GM21390 (cell line): ENCODE data around the gene CDK14.
"Not testable (repeated sequence)": the region's sequence is repeated elsewhere in the genome, so short reads cannot be mapped to it uniquely, and the experiment has no call there.

Experiments
- ATAC-seq: cut with Tn5 transposase; IDR thresholded peaks from one replicate; pipeline ENCODE4 v1.9.1; 2021; ENCODE audit not compliant: unreplicated experiment

The CDK14 gene

DNA sequence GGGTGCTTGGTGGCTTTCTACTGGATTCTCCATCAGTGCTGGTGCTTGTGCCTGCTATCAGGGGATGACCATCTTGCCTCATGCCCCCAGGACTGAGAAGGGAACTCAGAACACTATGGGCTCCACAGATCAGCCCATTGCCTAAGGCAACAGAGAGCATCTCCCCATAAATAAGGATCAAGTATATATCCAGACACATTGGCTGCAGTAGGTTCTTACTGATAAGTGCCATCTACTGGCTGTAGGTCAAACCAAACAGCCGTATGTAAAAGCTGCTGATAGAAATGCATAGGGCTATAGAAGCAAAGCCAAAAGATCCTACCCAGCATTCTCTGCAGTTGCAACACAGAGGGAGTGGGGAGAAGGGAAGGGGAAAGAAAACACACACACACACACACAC, 153.7 kb downstream of the CDK14 start:
- no peak for ATAC-seq

DNA sequence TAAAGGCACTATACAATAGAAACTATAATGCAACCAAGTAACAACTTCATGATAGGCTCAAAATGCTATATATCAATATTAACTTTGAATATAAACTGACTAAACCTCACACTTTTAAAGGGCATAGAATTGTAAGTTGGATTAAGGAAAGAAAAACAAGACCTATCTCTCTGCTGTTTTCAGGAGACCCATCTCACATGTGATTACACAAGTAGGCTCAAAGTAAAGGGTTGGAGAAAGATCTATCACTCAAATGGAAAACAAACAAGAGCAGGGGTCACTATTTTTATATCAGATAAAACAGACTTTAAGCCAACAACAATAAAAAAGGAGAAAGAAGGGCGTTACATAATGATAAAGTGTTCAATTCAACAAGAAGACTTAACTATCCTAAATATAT, 155.5 kb downstream of the CDK14 start:
- no peak for ATAC-seq

DNA sequence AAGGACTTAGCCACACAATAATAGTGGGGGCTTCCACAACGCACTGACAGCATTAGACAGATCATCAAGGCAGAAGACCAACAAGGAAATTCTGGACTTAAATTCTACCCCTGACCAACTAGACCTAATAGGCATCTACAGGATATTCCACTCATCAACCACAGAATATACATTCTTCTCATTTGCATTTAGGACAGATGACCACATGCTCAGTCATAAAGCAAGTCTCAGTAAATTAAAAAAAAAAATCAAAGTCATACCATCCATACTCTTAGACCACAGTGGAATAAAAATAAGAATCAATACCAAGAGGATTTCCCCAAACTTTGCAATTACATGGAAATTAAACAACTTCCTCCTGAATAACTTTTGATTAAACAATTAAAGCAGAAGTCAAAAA, 155.9 kb downstream of the CDK14 start:
- no peak for ATAC-seq

DNA sequence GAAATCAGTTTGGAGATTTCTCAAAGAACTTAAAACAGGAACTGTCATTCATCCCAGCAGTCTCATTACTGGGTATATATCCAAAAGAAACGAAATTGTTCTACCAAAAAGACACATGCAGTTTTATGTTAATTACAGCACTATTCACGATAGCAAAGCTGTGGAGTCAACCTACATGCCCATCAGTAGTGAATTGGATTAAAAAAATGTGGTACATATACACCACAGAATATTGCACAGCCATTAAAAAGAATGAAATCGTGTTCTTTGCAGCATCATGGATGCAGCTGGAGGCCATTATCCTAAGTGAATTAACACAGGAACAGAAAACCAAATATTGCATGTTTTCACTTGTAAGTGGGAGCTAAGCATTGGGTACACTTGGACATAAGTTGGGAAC, 158.9 kb downstream of the CDK14 start:
- ATAC-seq: no peak

DNA sequence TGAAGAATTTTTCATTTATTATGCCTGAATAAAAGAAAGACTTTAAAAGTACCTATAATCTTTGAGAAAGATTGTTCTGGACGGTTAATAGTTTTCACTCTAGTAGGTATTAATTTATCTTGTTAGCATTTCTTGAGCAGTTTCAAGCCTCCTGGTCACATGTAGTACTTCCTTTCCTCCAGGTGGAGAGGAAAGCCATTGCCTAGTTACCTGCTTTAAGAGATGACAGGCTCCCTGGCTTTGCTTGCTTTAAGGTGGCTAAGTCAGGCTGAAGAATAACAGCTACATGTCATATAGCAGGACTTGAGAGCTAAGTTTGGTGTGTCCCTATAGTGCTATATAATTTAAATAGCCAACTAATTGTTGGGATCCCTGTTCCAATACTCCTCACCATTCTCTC, 160.2 kb downstream of the CDK14 start:
- ATAC-seq: no peak

DNA sequence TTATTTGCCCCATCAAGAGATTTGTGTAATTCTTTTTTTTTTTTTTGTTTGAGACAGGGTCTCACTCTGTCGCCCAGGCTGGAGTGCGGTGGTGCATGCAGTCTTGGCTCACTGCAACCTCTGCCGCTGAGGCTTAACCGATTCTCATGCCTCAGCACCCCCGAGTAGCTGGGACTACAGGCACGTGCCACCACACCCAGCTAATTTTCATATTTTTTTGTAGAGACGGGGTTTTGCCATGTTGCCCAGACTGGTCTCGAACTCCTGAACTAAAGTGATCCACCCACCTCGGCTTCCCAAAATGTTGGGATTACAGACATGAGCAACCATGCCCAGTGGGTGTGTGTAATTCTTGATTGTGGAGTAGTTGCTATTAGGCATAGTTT, 161.4 kb downstream of the CDK14 start:
- peak; percentile 83 for ATAC-seq

DNA sequence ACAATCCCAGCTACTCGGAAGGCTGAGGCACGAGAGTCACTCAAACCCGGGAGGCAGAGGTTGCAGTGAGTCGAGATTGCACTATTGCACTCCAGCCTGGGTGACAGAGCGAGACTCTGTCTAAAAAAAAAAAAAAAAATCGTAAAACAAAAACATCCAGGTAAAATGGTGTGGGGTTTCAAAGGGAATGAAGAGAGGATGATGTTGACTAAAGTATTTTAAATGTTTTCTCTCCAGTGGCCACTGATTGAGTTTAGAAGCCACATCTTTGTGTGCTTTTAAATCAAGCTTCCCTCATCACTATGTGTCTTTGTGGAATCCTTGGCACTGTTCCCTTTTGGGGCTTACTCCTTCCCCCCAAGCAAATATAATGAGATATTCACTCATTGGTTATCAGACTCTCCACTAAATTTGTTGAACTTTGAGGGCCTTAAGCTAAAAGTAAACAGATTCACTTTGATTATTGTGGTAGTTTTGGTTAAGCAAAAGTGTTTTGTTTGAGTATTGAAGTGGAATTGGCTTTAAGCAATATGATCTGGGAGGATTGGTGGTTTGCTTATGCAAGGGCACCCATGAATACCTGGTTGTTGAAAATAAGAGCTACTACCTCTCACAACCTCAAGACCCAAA, 162.9 kb downstream of the CDK14 start:
- no peak for ATAC-seq

DNA sequence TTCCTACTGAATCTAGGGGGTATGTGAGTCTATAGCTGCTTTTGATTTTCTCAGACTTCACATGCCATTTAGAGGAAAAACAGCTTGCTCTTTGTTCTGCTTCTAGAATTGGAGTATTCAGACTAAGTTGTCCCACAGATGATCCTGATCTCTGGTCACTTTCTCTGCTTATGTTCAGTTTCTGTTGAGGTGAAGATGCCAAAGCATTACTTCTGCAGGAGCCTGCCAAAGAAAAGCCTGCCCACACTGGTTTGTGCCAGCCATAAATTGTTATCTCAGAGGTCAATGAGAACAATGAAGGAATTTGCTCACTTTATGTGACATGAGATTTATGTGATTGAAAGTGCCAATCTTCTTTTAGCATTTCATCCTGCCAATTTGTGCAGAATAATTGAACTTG, 163.6 kb downstream of the CDK14 start:
- ATAC-seq: no peak

DNA sequence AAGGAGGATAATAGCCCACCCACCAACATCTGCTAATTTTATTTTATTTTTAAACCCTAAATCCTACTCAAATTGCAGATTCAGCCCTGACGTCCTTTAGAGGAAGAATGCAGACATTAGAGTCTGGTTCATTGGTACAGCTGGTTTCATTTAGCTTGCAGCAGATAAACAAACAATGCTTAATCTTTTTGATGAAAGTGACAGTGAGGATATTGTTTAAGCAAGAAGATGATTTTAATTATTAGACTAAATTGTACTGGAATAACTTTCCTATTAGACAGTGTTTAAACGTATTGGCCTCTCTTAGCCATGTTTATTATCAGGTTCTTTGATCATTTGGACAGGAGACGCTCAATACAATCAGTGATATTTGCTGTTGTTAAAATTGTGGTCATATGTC, 164.8 kb downstream of the CDK14 start:
- ATAC-seq: no peak

DNA sequence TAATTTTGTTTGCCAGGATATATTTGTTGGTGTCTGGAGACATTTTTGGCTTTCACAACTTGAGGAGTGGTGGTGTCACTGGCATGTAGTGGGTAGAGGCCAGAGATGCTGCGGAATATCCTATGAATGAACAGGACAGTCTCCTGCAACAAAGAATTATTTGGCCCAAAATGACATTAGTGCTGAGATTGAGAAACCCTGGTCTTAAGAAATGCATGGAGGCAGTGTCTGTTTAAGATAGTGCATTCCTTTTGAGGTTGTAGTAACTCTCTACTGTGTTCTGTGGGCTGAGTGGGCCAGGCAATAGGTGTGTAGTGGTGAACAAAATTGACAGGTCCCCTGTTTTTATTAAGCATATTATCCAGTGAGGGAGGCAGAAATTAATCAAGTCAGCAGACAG, 165.5 kb downstream of the CDK14 start:
- no peak for ATAC-seq

DNA sequence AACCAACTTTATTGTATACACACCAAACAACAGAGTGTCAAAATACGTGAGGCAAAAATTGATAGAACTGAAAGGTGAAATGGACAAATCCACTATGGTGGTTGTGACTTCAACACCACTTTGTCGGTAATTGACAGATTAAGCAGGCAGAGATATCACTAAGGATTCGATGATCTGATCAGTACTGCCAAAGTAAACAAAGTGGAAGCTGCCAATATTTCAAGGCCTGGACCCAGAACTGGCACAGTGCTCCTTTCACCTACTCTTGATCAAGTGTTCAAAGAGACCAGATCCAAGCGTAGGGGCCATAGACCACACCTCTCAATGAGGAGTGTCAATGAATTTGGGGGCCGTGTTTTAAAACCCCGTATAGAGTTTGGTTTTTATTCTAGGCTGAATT, 167.0 kb downstream of the CDK14 start:
- ATAC-seq: no peak

DNA sequence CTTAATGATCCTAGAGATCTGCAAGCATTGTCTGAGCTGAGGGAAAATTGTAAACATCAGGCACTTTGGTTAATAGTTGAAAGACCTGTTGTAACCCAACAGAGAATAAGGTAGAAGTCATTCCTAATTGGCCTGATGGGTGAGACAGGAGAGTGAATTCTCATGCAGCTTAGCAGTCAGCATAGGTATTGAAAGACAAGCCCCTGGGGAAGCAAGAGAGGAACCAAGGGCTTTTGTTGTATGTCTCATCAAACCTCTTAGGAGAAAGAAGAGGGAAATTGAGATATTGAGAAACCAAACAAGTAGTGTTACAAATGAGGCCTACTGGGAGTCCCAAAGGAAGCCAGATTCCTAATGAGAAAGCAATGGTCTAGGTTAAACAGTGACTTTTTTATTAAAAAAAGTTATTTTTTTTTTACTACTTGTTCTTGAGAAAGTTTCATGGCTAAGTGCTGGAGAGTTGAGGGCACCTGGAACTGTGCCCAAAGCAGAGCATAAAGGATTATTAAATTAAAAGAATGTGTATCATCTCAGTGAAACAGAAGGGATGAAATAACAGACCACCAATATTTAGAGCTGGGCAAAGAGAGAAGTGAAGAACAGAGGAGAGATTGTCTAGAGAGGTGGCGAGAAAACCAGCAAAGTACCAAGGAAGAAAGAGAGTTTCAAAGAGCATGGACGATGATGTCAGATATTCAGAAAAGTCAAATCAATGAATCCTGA, 168.9 kb downstream of the CDK14 start:
- ATAC-seq: no peak

DNA sequence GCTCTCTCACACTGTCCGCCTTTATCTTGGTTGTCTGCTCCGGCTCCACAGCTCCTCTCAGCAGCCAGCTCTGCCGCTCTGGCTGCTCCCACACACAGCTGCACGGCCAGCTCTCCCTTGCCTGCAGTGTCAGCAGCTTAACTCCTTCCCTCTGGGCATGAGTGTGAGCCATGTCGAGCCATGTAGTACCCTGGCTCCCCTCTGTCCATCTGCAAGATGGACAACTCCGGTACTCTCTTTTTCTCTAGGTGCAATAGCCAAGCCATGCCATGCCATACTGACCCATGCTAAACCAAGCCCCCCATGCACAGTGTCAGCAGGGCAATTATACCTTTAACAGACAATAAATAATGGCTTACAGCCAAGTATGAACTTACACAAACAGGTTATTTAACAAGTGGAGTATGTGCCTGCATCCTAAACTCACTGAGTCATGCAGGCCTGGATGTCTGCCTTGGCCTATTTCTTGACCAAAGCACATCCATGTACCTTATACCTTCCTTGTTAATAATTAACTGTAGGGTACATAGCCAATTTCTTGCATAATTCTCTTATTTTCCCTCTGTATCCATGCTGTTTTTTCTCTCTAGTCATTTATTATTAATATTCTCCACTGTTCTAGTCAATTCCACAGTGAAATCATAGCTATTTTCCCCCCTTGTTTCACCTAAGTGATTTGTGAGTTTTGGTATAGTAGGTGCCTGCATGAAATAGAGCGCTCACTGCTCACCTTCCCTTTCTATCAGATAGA, 170.9 kb downstream of the CDK14 start:
- ATAC-seq: no peak

DNA sequence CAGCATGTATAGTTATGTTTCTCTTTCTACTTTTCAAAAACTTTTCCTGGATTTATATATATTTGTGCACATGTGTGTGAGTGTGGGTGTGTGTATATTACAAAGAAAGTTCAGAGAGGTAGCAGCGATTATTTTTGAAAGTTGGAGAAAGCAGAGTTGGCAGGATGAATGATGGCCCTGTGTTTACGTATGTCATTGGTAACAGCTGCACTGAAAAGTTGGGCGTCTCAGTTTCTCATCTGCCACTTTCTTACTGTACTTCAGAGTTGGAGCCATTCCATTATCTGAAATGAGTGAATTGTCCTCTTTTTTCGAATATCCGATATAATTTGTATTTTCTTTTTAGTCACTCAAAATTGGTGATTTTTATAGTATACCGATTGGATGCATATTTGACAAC, 172.2 kb downstream of the CDK14 start:
- ATAC-seq: no peak

DNA sequence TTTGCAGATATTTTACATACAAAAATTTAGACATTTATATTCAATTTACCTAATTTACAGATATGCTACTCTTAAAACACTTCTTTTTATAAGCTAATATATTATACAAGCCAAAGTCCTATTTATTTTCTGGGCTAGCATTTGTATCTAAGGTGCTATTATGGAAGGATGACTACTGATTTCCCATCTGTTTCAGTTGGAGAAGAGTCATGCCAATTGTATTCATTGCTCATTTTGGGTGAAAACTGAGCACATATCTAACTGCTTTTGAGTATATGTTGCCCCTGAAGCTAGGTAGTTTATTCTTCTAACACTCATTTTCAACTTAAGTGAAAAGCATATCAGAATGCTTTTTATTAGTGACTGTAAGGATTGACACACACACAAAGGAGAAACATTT, 172.9 kb downstream of the CDK14 start:
- no peak for ATAC-seq

DNA sequence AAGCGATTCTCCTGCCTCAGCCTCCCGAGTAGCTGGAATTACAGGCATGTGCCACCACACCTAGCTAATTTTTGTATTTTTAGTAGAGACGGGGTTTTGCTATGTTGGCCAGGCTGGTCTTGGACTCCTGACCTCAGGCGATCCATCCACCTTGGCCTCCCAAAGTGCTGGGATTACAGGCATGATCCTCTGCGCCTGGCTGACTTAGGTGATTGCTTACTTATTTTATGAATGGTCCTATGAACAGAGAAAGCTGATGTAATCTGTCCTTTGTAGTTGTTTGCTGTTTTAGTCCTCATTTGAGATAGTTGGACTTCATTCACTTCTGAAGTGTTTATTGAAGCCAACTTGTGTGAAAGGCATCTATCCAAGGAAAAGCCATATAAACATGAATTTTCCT, 173.4 kb downstream of the CDK14 start:
- not testable (repeated sequence) for ATAC-seq

DNA sequence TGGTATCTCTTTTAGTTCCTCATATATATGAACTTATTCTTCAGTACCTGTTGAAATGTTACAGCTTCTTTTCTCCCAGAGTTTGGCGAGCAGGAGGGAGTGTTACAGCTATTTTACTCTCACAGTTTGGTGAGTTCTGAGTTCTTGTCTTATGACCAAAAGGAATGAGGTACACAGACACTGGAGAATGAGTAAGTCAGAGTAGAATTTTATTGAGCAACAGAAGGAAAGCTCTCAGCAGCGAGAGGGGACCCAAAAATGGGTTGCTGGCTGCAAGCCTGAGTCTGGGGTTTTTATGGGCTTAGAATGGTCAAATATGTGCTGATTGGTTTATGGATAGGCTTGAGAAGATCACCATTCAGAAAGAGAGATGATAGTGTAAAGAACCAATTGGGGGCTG, 175.2 kb downstream of the CDK14 start:
- no peak for ATAC-seq

DNA sequence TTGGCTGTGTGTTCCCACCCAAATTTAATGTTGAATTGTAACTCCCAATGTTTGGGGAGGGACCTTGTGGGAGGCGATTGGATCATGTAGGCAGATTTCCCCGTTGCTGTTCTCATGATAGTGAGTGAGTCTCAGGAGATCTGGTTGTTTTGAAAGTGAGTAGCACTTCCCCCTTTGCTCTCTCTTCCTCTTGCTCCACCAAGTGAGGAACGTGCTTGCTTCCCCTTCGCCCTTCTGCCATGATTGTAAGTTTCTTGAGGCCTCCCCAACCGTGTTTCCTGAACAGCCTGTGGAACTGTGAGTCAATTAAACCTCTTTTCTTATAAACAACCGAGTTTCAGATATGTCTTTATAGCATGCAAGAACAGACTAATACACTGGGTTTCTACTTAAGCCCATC, 176.3 kb downstream of the CDK14 start:
- ATAC-seq: no peak

DNA sequence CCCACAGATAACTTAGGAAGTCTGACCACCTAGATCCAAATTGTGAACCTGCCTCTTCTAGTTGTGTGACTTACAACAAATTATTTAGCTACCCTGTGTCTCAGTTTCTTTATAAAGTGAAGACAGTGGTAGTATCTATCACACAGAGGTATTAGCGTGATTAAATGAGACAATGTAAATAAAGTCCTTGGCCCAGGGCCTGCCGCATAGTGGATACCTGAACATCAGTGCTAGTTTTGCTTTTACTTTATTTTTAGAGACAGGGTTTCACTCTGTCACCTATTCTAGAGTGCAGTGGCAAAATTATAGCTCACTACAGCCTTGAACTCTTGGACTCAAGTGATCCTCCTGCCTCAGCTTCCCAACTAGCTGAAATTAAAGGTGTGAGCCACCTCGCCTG, 177.1 kb downstream of the CDK14 start:
- no peak for ATAC-seq

DNA sequence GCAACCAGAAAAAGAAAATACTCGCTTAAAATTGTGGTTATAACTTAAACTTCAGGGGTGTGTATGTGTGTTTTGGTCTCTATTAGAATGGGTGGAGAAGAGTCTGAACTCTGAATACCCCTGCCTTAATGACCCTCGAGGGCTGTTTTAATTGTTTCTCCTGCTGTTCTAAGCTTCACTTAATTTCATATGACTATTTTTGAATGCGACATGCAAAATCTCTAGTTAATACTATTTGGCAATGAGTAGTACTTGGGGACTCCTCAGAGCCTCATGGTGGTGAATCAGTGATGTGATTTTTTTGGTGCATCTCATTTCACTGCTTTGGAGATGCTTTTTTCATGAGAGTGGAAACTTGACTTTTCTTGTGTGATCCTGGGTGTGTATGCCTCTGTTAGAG, 178.6 kb downstream of the CDK14 start:
- no peak for ATAC-seq

DNA sequence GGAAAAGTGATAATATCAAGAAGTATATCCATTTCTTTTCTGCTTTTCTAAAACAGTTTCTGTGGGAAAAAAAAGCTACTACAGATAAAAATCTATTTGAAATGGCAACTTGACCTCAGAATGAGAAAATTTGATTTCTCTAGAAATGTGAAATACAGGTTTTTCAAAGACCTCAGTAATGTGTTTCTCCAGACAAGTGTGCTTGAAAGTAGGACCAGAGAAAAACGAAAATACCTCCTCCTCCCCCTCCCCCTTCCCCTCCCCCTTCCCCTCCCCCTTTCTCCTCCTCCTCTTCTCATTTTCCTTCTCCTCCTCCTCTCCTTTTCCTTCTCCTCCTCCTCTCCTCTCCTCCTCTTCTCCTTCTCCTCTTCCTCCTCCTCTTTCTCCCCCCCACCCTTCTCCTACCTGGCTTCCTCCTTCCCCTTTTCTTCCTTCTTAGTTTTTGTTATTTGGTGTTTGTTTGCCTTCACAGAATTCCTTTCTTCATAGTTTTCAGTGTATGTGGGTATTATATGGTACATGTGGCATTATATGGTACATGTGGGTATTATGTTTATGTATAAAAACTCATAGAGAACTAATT, 179.4 kb downstream of the CDK14 start:
- no peak for ATAC-seq

DNA sequence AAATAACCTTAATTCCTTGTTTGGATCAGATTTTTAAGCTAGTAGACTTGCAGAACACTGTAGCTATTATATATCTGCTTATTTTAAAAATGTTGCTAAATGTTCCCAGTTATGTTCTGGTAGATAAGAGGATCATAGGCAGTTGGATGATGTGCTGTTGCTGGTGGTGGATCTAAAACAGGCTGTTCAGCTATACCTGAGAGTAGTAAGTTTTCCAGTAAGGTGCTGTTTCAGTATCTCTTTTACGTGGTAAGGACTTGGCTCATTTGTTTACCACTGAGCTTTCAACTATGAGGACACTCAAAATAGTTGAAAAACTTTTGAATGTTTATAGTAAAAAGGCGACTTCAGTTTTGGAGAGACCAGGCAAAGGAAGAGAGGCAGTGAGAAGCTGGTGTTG, 180.9 kb downstream of the CDK14 start:
- ATAC-seq: peak; percentile 94
